Bone marrow (tissue), 2 donors: ENCODE data around the gene FAM118A.
"Not testable (repeated sequence)": the region's sequence is repeated elsewhere in the genome, so short reads cannot be mapped to it uniquely, and the experiment has no call there.

Experiments
- DNase-seq, 2 donors: peaks; one replicate each; lab custom pipeline; 2025; lab: John Stamatoyannopoulos, UW

Gene FAM118A

GRCh38 chr22:45309422-45310227, at the start of gene FAM118A:
TSS of gene FAM118A (plus strand) at chr22:45309934. CDS start at chr22:45322380, 12,446 bp downstream.
- DNase-seq, result peak; percentile 72 to 97

- DNase-seq, result not testable (repeated sequence)
Observed at GRCh38 chr22:45260395-45260759, 49.4 kb upstream of the FAM118A start.

DNA sequence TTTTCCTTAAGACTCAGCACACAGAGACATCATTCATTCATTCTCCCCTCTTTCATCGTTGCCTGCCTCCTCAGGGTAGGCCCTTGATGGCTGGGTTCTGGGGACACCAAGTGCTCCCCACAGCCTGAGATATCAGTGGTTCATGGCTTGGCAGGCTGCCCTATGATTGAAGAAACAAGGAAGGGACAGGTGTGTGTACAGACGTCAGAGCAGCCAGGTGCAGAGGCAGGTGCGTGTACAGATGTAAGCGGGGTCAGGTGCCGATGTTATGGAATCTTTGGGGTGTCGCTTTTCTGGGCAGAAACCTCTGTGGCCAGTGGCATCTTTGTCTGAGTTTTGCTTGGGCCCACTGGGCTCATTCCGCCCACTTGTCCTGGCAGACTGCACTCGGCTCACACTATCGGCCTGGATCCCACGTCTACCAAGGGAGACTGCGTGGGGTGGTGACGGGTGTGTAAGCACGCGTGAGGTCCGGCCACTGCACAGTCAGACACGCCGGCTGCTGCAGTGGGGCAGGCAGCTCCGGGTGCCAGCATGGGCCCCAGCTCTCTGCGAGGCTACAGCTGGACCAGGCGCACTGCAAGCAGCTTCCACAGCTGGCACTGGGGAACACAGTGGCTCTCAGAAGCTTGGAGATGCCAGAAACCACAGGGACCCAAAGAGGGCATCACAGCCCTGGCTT, 48.2 kb upstream of the FAM118A start:
- no peak for DNase-seq

DNA sequence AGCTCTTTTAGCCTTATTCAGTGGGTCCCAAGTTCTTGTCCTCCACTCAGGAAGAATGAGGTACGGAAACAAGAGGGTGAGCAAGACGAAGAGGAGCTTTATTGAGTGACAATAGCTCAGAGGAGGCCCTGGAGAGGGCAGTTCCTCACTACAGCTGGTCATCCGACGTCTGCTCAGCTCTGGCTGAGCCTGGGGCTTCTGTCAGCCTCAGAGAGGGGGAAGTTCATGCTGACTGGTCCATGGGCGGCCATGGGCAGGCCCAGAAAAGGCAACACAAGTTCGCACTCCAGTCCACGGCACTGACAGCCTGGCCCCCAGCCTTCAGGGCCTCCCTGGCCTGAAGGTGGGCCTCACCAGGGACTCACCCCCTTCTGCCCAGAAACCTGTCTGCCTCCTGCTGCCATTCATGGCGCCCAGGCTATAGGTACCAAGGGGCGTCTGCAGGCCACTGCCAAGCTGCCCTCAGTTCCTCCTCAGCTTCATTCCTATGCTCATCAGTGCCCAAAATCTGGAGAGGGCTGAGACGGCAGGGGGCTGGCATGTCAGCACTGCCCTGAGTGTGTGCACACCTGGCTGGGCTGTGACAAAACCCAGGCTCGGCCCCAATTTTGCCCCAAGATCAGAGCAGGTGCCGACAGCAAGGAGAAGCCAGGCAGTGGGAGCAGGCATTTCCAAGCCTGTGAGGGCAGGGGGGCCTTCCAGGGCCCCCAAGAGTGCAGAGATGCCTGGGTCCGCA, 47.4 kb upstream of the FAM118A start:
- peak in 1 of 2 donors; percentile 19 for DNase-seq

DNA sequence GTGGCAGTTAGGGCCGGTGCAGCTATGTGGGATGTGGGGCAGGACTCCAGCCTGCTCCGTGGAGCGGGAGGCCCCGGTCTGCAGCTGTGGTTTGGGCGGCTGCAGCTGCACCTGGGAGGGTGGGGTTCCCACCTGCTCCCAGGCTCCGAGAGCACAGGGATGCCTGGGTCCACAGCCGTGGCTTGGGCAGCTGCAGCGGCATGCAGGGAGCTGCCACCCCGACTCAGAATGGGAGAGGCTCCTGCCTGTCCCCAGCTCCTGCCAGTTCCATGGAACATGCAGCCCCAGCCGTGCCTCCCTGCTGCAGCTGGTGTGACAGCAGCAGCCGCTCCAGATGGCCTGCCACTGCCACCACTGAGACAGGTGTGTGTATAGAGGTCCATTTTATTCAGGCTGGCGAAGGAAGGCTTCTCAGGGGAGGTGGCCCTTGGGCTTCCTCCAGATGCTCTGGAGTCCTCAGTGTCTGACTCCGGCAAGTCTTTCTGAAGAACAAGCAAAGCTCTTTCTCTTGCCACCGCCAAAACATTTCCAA, 46.7 kb upstream of the FAM118A start:
- DNase-seq, result no peak

GRCh38 chr22:45263463-45264269, 46.1 kb upstream of the FAM118A start:
- peak; percentile 55 to 83 for DNase-seq

- DNase-seq, result no peak
Observed at GRCh38 chr22:45265535-45265934, 44.2 kb upstream of the FAM118A start.

DNA sequence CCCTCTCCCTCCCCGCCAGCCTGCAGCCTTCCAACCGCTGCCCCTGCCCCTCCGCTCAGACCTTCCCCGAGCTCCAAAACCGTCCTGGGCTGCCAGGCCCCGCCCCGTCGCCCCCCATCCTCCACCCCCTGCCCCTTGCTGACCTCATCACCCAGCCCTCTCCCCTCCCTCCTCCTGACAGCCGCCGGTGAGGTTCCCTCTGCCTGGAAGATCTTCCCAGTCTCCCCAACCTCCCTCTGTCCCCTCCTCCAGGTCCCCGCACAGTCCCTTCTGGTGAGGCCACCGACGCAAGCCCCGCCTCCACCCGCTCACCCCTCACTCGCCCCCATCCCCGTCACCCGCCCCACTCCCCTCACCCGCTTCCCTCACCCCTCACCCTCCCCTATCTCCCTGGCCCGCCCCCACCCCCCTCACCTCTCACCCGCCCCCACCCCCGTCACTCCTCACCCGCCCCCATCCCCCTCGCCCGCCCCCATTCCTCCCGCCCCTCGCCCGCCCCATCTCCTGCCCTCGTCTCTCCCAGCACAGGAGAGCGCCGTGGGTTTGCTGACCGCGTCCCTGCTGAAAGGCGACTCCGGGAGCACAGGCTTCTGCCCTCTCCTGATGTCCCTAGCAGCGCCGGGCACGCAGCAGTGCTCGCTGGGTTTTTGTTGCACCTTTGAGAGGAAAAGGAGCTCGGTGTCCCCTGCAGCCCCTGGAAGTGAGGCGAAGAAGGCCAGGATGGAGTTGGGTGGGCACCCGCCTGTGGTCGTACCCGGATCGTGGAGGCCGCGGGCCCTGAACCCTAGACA, 41.4 kb upstream of the FAM118A start:
- DNase-seq, result peak in 1 of 2 donors; percentile 59

DNA sequence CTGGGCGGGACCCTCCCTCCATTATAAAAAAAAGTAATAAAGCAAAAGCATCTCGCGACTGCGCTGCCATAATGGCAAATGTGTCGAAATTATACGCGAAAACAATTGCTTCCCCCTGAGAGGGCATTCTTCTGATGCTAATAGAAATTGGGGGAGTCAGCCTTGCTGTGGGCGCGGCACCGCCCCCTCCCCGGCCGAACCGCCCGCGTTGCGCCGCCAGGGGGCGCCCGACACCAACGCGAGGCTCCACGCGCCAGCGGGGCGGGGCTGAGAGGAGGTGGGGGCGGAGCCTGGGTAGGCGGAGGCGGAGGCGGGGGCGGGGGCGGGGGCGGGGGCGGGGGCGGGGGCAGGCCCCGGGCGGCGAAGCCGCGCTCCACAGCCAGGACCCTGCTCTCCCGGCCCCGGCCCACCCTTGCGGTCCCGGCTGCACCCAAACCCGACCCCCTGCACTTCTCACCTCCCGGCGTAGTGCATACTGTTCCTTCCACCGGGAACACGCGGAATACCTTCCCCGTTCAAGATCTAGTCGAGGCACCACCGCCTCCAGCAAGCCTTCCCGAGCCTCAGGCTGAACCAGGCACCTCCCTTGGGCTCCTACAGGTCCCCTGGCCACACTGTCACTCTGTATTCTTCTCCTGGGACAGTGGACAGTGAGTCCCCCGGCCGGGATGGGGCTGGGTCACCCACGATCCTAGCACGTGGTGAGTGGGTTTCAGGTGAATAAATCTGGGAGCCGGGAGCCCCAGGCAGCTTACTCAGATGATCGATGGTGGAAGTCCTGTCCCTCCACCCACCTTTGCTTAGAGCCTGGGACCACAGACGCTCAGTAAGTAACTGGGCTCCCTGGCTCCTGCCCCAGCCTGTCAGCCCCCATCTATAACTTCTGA, 40.5 kb upstream of the FAM118A start:
- peak; percentile 34 to 66 for DNase-seq

GRCh38 chr22:45270095-45271020, 39.4 kb upstream of the FAM118A start:
- DNase-seq, result no peak

DNA sequence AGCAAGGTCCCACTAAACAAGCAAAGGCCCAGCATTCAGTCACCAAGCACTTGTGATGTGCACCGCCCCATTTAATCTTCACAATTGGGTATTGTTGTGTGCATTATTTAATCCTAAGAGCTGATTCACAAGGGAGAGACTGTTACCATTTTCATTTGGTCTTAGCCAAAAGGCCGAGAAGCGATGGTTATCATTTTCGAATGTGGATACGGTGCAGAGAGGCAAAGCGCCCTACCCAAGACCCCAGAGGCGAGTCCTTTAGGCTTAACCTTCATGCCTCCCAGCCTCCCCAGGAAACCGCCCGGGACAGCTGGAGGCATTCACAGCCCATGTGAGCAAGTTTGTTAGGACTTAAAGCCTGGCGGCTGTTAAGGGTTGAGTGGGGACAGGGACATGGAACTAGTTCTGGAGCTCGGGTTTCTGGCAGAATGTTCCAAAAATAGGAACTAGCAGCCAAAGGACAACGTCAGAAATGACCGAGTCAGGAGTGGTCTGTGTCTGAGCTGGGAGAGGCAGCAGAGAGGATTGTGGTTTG, 38.0 kb upstream of the FAM118A start:
- DNase-seq, result no peak

DNA sequence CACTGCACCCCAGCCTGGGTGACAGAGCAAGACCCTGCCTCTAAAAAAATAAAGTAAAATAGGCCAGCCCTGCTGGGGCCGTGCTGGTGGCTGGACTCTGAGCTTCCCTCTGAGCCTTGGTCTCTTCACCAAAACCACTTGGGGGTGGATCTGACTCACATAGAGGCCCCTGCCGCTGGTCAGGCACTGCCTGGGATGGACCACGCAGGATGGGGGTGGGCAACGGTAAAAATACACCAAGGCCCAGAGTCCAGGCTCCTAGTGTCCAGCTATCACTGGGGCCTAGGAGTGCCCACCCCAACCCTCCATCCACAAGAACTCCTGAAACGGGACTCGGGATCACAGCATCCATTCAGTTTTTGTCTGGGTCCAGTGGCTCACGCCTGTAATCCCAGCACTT, 37.2 kb upstream of the FAM118A start:
- no peak for DNase-seq

DNA sequence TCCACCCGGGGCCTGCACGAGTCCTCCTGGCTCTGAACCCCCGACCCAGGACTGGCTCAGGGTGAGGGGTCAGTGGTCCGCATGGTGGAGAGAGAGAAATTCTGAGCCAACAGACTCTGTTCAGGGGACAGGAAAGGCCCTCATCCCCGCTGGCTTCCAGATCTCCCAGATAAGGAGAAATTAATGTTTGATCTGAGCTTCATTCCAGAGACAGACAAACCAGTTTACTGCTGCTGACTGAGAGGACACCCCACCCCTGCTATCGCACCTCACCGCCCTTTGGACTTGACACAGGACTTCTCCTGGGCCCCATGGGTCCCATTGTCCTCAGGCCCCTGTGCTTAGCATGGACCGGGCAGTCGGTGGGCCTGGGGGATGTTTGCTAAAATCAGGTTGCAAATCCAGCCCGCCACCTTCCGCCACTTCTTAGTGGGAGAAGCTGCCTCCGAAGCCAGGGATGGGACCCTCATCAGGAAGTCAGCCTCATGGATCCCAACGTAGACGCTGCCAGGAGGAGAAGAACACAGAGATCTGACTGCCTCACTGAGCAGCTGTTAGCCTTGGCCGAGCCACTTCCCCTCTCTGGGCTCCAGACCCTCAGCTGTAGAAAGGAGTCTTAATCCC, 36.2 kb upstream of the FAM118A start:
- DNase-seq, result no peak

GRCh38 chr22:45276507-45277105, 33.1 kb upstream of the FAM118A start:
- DNase-seq, result no peak

GRCh38 chr22:45277720-45278119, 32.0 kb upstream of the FAM118A start:
- DNase-seq, result not testable (repeated sequence)

GRCh38 chr22:45278125-45278524, 31.6 kb upstream of the FAM118A start:
- no peak for DNase-seq

GRCh38 chr22:45280587-45280980, 29.1 kb upstream of the FAM118A start:
- no peak for DNase-seq
